ENCODE data around the gene COL4A6. TPM values are rescaled to one million over a fixed set of nuclear protein-coding genes. Genes with fewer than 3 reads are reported as not detected.

The COL4A6 gene
- total RNA-seq, 1 donor from 2014 or later = 10.3 TPM

- Histone ChIP-seq H3K27ac (no peak overlapping the region), H3K4me1 (no peaks in the 10 kb centered on the region), H3K27me3 (no peaks in the 10 kb centered on the region), H3K36me3 (no peaks in the 10 kb centered on the region), H3K9me3 (no peaks in the 10 kb centered on the region), H3K4me3 (no peak overlapping the region)
- DNase-seq (ENCODE audit: extremely low spot score in 2 of 2) = no peak
- intact Hi-C loops (cut with DNase I) = no loop called here
- TF ChIP-seq POLR2A (IDR thresholded peaks at IDR 0.05) (no peak), POLR2AphosphoS5 (IDR thresholded peaks at IDR 0.05; ENCODE audit: insufficient read depth in 1 of 2, low read depth in 1 of 2) (no peak)
- TF ChIP-seq, protein P1, sequence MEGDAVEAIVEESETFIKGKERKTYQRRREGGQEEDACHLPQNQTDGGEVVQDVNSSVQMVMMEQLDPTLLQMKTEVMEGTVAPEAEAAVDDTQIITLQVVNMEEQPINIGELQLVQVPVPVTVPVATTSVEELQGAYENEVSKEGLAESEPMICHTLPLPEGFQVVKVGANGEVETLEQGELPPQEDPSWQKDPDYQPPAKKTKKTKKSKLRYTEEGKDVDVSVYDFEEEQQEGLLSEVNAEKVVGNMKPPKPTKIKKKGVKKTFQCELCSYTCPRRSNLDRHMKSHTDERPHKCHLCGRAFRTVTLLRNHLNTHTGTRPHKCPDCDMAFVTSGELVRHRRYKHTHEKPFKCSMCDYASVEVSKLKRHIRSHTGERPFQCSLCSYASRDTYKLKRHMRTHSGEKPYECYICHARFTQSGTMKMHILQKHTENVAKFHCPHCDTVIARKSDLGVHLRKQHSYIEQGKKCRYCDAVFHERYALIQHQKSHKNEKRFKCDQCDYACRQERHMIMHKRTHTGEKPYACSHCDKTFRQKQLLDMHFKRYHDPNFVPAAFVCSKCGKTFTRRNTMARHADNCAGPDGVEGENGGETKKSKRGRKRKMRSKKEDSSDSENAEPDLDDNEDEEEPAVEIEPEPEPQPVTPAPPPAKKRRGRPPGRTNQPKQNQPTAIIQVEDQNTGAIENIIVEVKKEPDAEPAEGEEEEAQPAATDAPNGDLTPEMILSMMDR (IDR thresholded peaks at IDR 0.05) = no peak
Observed at GRCh38 chrX:108299704-108300103, 138.5 kb downstream of the COL4A6 start.

DNA sequence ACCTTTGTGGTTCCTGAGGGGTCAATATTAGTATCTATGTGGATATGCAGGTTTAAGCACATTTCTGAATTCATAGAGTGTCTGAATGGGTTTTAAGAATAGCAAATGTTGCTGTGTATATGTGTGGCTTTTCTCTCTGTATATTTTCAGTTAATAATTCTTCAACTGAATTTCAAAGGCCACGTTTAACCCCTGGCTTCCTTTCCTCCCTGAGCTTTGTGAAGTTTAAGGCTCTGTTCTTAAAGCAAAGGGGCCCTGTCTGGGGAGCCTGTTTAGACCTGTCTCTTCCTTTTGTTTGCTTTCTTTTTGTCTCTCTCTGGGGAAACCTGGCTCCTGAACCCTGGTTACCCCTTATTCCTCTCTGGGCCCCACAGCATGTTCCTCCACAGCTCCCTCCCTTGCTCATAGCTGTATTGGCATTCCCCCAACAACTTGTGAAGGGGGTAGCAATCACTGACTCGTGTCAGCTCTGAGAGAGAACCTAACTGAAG, 139.1 kb downstream of the COL4A6 start:
- TF ChIP-seq POLR2AphosphoS5 (IDR thresholded peaks at IDR 0.05; ENCODE audit: insufficient read depth in 1 of 2, low read depth in 1 of 2) (no peak), POLR2A (IDR thresholded peaks at IDR 0.05) (no peak)
- TF ChIP-seq, protein P1 (IDR thresholded peaks at IDR 0.05) = no peak
- no peaks in the 10 kb centered on the region for H3K9me3 ChIP-seq
- H3K27me3 ChIP-seq = no peaks in the 10 kb centered on the region
- no peak for DNase-seq (ENCODE audit: extremely low spot score in 2 of 2)
- intact Hi-C loops (cut with DNase I) = no loop called here
- H3K27ac ChIP-seq = no peak overlapping the region
- H3K36me3 ChIP-seq = no peaks in the 10 kb centered on the region
- H3K4me3 ChIP-seq = no peak overlapping the region
- no peaks in the 10 kb centered on the region for H3K4me1 ChIP-seq

- Histone ChIP-seq H3K9me3 (no peaks in the 10 kb centered on the region), H3K36me3 (no peaks in the 10 kb centered on the region), H3K4me3 (no peak overlapping the region), H3K27ac (no peak overlapping the region), H3K4me1 (no peaks in the 10 kb centered on the region), H3K27me3 (no peaks in the 10 kb centered on the region)
- intact Hi-C loops (cut with DNase I) = no loop called here
- no peak for DNase-seq (ENCODE audit: extremely low spot score in 2 of 2)
- TF ChIP-seq POLR2A (IDR thresholded peaks at IDR 0.05) (no peak), POLR2AphosphoS5 (IDR thresholded peaks at IDR 0.05; ENCODE audit: insufficient read depth in 1 of 2, low read depth in 1 of 2) (no peak)
- TF ChIP-seq, protein P1 (IDR thresholded peaks at IDR 0.05) = no peak
Observed at GRCh38 chrX:108298165-108298602, 140.0 kb downstream of the COL4A6 start.

DNA sequence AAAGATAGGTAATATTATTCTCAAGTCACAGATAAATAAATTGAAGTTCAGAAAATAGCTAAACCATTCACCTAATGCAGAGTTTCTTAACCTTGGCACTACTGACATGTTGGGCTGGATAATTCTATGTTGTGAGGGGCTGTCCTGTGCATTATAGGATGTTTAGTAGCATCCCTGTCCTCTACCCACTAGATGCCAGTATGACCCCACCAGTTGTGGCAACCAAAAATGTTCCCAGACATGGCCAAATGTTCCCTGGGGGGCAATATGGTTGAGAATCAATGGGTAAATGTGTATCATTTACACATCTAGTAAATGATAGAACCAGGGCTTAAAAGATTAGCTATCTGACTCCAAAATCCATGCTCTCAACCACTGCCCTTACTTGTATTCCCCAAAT, 140.9 kb downstream of the COL4A6 start:
- no peak overlapping the region for H3K27ac ChIP-seq
- intact Hi-C loops (cut with DNase I) = no loop called here
- no peak overlapping the region for H3K4me3 ChIP-seq
- H3K27me3 ChIP-seq = no peaks in the 10 kb centered on the region
- DNase-seq (ENCODE audit: extremely low spot score in 2 of 2) = no peak
- TF ChIP-seq POLR2AphosphoS5 (IDR thresholded peaks at IDR 0.05; ENCODE audit: insufficient read depth in 1 of 2, low read depth in 1 of 2) (no peak), POLR2A (IDR thresholded peaks at IDR 0.05) (no peak)
- TF ChIP-seq, protein P1 (IDR thresholded peaks at IDR 0.05) = no peak
- H3K36me3 ChIP-seq = no peaks in the 10 kb centered on the region
- no peaks in the 10 kb centered on the region for H3K9me3 ChIP-seq
- no peaks in the 10 kb centered on the region for H3K4me1 ChIP-seq

GRCh38 chrX:108292053-108292452, 146.2 kb downstream of the COL4A6 start:
- Histone ChIP-seq H3K36me3 (no peaks in the 10 kb centered on the region), H3K27me3 (no peaks in the 10 kb centered on the region), H3K4me3 (no peak overlapping the region), H3K9me3 (no peaks in the 10 kb centered on the region), H3K27ac (no peak overlapping the region), H3K4me1 (no peaks in the 10 kb centered on the region)
- DNase-seq (ENCODE audit: extremely low spot score in 2 of 2) = no peak
- TF ChIP-seq, protein P1 (IDR thresholded peaks at IDR 0.05) = no peak
- TF ChIP-seq POLR2AphosphoS5 (IDR thresholded peaks at IDR 0.05; ENCODE audit: insufficient read depth in 1 of 2, low read depth in 1 of 2) (no peak), POLR2A (IDR thresholded peaks at IDR 0.05) (no peak)
- intact Hi-C loops (cut with DNase I) = no loop called here

Measured in vagina (tissue), 2 donors.